GM18507 (cell line): ENCODE measurements around the gene SPOCK1.

Experiments used
- DNase-seq: peaks from one replicate; pipeline ENCODE4 v3.0.0; 2011; ENCODE audit warnings: low read depth; ENCODE audit not compliant: insufficient read length; ENCODE audit errors: extremely low spot score
- FAIRE-seq: peaks from 2 replicates; lab custom pipeline; 2011; peaks lifted over from hg19 to GRCh38; lab: Jason Lieb, UNC

SPOCK1 gene

DNA sequence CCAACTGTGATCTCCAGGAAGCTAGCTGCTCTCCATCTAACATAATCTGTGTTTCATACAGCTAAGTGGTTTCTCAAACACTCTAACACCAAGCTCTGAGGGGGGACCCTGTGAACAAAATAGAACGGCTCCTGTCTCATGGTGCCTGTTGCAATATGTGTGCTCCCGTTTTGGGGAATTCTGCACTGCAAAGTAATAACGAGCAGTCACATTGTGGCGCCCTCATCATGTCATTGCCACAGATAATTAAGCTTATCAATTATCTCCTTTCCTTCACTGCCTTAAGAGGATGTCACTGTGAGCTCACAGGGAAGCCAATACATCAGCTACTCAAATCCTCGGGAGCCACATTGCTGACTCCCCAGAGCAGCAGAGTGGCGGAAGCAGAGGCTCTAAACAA lies 416.2 kb downstream of the SPOCK1 start:
- no peak for DNase-seq
- no peak for FAIRE-seq

DNA sequence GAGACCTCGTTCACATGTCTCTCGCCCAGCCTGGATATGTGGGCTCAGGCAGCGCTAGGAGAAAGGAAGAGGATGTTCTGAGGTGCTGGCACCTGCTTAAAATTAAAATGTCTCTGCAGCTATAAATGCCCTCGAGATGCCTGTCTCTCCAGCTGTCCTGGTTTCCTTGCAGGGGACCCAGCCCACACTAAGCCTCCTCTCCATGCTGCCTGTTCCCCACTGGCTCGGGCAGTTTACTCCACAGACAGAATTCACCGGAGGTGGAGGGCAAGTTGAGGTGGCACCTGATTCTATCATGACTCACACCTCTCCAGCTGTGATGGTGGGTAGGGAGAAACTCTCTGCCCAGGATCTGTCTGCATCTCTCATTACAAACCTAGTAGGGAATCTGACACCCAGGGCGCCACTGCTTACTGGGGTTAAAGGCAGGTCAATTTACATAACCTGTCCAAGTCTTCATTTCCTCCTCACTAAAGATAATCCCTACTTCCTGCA lies 420.9 kb downstream of the SPOCK1 start:
- FAIRE-seq (no peak), DNase-seq (no peak)

DNA sequence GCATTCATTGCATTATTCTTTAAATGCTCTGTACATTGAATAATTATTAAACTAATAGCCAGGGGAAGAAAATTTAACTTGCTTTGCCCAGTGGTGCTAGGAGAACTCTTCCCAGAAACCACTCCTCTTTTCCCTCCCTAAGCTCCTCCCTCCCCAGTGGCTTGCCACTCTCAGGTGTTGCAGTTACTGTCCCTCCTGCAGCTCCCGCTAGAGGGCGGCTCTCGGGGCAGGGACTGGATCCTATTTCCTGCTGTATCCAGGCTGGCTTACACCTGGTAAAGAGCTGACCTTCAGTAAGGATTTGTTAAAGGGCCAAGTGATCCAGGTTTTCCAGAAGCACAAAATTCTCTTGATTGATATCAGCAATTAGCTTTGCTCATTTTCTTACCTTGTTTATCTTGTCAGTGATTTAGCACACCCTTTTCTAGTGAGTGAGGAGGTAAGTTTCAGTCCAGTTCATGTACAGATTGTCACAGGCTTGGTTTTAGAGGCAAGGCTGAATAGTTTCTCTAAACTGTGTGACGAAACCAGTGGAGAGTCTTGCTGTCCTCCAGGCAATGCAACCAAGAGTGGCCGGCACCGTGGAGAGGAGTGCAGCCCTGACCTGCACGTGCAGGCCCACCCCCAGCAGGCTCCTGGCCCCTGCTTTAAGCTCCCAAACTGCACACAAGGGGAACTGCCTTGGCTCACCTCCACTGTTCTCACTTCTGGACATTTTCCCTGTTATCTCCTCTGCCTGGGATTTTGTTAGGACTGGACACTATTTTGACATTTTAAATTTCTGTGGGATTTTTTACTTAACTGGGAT lies 423.8 kb downstream of the SPOCK1 start:
- FAIRE-seq: peak; percentile 75

DNA sequence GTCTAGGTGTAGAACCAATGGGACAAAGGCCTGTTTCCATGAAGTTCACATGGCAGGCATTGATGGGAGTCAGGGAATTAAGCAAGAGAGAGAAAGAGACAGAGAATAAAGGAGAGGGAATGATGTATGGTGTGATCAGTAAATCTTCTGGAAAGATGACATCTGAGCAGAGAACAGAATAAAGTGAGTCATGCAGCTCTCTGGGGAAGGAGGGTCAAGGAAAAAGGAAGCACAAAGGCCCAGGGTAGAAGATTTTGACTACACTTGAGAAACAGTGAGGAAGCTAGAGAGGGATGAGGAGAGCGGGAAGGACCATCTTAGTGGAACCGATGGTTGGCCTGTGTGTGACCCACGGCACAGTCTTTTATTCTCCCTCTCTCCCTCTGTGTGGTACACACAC lies 425.9 kb downstream of the SPOCK1 start:
- DNase-seq: no peak

More for the DNA sequence above, 423.8 kb downstream of the SPOCK1 start:
- DNase-seq: peak; percentile 28

DNA sequence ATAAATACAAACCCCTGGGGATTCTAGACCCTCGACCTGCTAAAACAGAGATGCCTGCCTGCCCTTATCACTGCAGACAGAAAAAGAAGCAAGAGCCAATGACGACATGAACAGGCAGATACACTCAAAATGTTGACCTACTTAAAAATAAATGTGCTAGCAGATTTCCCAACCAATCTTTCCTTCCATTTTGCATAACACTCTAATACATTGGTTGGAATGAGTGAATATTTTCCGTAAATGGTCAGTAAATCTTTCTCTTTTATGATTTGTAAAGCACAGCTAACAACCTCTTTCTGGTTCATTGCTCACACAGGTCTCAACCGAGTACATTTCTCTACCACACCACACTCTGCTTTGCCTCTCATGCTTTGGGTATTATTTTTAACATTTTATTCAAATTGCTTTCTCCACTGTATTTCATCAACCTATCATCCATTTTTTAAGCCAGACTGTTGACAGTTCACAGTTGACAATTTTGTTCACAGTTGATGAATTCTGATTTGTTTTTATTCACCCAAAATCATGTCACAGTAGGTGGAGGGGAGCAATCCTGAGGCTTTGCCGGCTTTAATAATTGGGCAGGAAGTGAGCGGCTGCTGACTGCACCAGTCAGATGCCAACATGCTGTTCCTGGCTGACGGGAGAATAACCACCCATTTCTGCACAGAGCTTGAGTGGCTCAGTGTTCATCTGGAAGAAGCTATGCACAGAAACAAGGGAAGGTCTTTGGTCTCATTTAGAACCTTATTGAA lies 426.6 kb downstream of the SPOCK1 start:
- DNase-seq: no peak
- peak; percentile 33 for FAIRE-seq

More for the DNA sequence above, 425.9 kb downstream of the SPOCK1 start:
- no peak for FAIRE-seq

DNA sequence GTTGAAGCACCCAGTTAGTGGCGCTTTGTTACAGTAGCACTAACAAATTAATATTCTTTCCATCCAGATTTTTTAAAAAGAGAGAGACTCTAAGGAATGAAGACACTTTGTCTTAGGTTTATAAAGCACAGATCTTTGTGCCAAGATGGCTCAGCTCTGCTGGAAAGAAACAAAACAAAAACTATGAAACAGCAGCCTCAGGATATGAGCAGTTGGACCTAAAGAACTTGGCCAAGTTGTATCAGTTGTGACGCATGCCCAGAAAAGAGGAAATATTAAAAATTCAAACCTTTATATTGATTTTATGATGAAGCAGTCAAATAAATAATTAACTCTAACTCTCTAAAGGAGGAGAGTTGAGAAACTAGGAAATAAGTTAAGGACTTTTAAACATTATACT lies 427.2 kb downstream of the SPOCK1 start:
- FAIRE-seq: no peak
- no peak for DNase-seq

DNA sequence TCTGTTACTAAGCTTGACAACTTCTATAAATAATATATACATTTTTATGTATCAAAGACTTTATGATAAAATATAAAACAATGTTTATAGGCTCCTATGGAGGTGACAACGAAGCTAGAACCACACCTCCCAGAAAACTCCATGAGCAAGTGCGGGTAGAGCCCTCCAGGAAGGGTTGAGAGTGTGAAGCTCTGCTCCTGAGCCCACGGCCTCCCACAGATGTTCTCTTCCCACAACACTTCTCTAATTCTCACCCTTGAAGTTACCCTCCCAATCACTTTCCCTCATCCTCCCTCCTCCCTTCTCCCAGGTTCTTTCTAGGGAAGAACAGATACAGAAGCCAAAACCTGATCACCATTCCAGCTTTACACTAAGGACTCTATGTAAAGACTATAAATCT lies 427.6 kb downstream of the SPOCK1 start:
- no peak for DNase-seq
- no peak for FAIRE-seq

DNA sequence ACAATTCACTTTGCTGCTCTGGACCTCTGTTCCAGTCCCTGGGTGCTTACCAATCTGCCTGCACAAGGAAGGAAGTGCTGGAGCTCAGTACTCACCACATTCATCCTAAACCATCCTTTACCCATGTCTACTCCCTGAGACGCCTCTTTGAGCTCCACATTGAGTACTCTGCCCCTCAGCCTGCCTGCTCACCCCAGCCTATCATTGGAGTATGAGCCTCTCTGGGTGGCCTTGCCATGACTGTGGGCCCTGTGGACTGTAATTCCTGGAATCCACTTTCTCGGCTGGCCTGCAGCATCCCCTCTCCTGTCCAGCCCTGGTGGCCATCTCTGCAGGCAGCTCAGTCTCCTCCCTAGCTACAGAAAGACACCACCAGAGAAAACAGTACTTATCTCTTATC lies 428.6 kb downstream of the SPOCK1 start:
- DNase-seq (no peak), FAIRE-seq (no peak)

DNA sequence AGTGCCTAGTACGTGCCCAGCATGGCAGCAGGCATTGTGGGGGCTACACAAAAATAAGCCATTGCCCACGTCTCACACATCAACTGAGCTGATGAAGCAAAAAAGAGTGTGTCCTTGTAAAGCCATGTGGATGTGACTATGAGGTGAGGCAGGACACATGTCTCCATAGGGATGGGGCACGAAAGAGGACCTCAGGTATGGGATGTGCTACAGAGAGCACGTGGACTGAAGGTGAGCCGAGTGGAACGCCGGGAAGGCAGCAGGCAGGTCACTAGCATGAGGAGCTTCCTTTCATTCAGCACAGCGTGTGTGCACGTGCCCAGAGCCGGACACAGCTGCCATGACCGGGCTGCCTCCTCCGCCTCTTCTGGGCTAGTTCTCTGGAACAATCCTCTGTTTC lies 429.8 kb downstream of the SPOCK1 start:
- no peak for FAIRE-seq
- DNase-seq: no peak

DNA sequence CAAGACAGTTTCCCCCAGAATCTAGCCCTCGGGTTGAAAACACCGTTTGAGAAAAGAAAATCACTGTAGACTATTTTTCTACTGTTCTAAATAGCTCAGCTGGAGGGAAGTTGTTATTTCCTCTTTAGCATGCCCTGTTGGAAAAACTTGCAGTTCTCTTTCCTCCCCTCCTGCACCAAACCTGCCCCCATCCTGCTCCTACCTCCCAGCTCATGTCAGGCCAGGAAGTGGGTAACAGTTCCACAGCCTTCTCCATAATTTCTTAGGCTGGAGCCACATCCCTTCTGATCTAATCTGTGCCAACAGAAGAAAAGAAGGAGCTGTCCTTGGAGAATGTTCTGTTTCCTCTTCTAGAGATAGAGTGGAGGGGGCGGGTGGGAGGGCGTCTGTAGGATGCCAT lies 437.7 kb downstream of the SPOCK1 start:
- DNase-seq (no peak), FAIRE-seq (no peak)

DNA sequence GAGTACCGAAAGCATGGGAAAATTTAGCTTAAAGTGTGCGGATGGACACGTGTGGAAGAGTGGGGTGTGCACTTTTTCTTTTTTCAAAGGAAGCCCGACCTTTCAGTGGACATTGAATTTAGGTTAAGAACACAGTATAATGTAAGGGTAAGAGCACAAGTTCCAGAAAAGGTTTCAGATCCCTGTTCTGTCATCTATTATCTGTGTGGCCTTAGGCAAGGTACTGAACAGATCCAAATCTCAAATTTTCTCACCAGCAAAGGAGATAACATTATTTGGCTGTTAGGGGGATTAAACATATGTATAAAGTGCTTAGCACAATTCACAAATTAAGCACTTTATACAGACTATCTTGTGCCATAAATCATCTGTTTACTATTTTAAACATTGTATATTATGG lies 441.0 kb downstream of the SPOCK1 start:
- FAIRE-seq (no peak), DNase-seq (no peak)

DNA sequence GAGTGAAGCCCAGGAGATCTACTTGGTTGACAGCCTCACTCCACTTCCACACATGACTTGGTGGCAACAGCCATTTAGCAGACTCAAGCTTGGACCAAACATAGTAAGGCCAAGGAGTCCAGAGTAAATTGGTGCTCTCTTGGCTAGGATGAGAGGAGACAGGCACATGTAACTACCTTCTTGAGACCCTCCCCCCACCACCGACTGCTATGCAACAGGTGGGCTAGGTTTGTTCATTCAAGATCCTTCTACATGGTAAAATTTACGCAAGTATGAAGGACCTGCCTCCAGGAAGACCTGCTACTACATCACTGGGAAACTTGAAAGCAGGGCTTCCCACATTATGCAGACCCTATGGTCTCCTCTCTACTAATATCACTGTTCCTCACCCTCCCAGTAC lies 442.4 kb downstream of the SPOCK1 start:
- DNase-seq (no peak), FAIRE-seq (no peak)

DNA sequence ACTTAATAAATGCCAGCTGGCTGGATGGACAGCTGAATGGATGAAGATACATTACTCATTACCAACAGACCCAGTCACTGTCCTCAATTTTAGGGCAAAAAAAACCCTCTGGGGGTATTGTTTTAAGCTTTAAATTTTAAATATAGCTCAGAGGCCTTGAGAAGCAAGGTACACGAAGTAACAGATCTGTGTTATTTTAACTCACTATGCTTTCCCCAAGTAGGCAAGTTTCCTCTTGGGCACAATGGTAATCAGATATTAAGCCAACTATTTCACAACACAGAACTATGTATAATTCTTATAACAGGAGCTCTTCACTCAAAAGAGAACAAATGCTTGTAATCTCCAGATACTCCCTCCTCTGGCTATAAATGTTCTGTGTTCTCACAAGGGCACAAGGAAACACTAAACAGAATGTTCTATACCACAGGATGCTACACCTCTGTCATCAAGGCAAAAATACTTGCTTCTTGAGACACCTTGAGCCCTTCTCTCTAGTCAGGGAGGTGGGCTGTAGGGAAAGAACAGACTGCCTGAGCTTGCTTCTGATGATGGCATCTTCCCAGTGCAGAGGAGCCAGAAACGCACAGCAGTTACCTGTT lies 443.8 kb downstream of the SPOCK1 start:
- FAIRE-seq (no peak), DNase-seq (no peak)

DNA sequence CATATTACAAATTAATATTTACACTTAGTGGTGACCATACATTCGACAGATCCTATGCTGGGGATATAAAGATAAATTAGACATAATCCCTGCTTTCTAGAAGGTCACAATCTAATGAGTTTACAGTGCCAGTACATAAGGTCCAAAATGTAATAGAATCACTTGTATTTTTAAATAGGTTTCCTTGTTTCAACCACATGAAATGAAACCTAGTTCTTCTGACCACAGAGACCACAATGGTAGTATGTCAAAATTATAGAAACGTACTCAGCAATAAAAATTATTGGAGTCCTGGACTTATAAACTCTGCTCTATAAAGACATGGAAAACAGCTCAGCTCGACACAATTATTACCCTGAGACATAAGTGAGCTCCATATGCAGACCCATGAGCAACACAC lies 444.3 kb downstream of the SPOCK1 start:
- FAIRE-seq (no peak), DNase-seq (no peak)

DNA sequence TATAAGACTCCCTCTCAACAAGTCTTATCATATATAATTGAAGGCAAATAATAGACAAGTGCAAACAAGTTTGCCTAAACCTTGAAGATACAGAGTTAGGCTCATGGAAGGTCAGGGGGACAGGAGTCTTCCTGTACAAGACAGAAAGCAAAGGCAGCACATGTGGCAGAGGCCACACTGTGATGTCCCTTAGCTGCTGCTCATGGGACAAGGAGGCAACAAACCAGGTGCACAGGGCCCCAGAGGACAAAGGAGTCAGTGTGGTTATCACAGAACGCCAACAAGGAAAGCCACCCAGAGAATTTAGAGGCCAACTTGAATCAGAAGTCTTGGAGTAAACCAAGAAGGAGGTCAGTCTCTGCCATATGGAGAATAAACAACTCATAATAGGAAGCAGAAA lies 444.8 kb downstream of the SPOCK1 start:
- FAIRE-seq (no peak), DNase-seq (no peak)

DNA sequence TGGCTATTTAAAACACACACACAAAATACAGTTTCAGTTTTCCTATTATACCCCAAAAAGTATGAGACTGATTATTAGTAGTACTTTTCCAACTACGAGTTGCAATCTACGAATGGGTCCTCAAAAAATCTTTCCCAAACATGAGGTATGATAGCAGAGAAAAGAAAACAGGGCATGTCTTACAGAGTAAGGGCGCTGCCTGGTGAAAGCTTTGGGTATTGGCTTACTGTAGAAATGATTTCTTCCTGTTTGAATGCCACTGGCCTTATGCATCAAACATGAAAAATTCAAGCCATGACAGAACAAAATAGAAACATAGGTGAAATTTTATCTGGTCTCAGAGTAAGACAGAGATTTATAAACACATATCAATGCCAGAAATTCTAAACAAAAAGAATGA lies 448.0 kb downstream of the SPOCK1 start:
- DNase-seq: no peak
- no peak for FAIRE-seq

DNA sequence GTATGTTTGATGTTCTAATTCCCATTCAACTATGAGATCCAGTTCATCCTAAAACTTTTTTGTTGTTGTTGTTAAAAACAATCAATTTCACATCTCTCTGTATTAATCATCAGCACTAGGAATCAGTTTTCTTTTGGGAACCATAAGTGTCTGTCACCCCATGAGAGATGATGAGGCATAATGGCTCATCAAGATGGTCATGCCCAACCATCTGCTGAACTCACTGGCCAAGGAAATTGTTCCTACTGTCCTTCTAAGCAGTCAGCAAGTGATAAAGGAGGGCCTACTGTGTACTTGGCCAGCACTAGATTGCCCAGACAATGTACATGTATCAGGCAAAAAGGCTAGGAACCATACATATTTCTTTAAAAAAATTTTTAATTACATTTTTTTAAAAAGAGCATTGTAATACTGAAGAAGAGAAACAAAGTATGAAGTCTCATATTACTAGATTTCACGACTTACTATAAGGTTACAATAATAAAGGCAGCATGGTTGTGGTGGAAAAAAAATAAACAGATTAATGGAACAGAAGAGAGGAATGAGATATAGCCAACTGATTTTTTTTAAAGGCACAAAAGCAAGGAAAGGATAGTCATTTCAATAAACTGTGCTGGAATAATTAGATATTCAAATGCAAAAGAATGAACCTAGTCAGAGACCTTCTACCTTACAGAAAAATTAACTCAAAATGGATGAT lies 458.3 kb downstream of the SPOCK1 start:
- DNase-seq (no peak), FAIRE-seq (no peak)

DNA sequence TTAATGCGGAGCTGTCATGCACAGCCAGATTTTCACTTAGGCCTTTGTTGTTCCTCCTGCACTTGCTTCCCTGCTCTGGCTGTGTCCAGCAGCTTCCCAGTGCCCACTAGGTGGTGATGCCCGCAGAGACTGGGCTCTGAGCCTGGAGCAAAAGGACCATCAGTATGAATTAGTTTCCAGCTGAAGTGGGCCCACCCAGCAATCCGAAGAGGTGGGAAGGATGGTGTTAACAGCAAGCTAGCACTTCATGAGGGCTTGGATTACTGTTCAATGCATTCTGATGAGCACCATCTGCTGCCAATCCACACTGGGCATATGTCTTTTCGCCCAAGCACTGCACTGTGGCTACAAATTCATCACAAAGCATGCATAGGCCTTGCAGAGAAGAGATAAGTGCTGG lies 459.1 kb downstream of the SPOCK1 start:
- FAIRE-seq (no peak), DNase-seq (no peak)

DNA sequence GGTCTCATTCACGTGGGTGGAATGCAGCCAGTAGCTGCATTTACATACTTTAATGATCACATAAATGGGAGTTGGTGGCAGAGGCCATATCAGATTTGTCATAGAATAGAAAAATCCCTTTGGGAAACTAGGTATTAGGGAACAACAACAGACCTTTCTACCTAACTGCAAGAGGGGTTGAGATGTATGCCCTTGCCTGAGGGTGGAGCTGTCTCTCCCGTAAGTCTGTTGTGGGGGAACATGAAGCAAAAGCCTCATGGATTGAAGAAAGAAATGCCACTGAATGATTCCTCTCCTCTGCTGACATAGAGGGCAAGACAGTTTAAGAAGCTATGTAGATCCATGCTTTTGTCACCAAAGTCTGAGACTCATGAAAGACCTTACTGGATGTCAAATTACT lies 461.3 kb downstream of the SPOCK1 start:
- DNase-seq (no peak), FAIRE-seq (no peak)

DNA sequence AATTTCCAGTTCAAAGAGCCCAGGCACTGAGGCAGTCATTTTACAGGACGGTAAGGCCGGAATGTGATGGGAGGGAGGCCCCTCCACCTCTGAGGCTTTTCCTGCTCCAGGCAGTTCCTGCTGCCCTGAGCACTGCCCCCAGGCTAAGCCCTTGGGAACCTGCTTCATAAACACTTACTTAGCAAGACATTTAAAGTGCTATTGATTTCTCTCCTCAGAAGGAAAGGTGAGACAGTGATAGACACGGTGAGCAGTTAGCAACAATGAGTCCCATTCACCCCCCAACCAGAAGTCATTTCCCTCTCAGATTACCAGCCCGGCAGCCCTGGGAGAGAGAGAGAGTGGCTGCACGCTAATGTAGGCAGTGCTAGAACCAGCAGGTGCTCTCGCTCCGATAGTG lies 462.5 kb downstream of the SPOCK1 start:
- DNase-seq: no peak
- FAIRE-seq: no peak
